Keratinocyte (primary cell): Measurements from ENCODE around the gene USP12. TPM values are rescaled to one million over a fixed set of nuclear protein-coding genes. Genes with fewer than 3 reads are reported as not detected.

ENCODE experiments used
- DNase-seq: peaks from one replicate; pipeline ENCODE4 v3.0.0-alpha.2; 2011; ENCODE audit warnings: low read depth, missing footprints, low spot score
- FAIRE-seq: peaks from 2 replicates; lab custom pipeline; 2011; peaks lifted over from hg19 to GRCh38; lab: Jason Lieb, UNC
- H2AFZ ChIP-seq: 2 replicates; pipeline ENCODE4 v1.6.0; 2012; ENCODE audit warnings: low read length, control low read depth, inconsistent platforms; ENCODE audit not compliant: control insufficient read depth
- H3K27ac ChIP-seq: 2 replicates; pipeline ENCODE4 v1.5.1; 2011; ENCODE audit warnings: low read length; ENCODE audit not compliant: control insufficient read depth, insufficient read depth
- H3K27me3 ChIP-seq: 3 replicates; pipeline ENCODE4 v1.6.0; 2011; ENCODE audit warnings: low read length; ENCODE audit not compliant: control insufficient read depth, insufficient read depth; ENCODE audit errors: extremely low read depth
- H3K36me3 ChIP-seq, 2 experiments: 2 replicates in 1 of 2; 3 replicates in 1 of 2; pipeline ENCODE4 v1.5.1; 2011; ENCODE audit warnings: low read length in 2 of 2, mild to moderate bottlenecking in 1 of 2; ENCODE audit not compliant: control insufficient read depth in 2 of 2, insufficient read depth in 2 of 2; ENCODE audit errors: extremely low read depth in 1 of 2
- H3K4me1 ChIP-seq: 3 replicates; pipeline ENCODE4 v1.5.1; 2011; ENCODE audit warnings: low read length; ENCODE audit not compliant: control insufficient read depth, insufficient read depth; ENCODE audit errors: extremely low read depth
- H3K4me2 ChIP-seq: 3 replicates; pipeline ENCODE4 v1.6.0; 2011; ENCODE audit warnings: low read depth, low read length; ENCODE audit not compliant: control insufficient read depth, insufficient read depth; ENCODE audit errors: extremely low read depth
- H3K4me3 ChIP-seq, 3 experiments: fragments of 200-600 bp in 1 of 3; sonication (generic) in 1 of 3; 2 replicates in 2 of 3; 3 replicates in 1 of 3; pipeline ENCODE4 v1.5.1; 2011 to 2016; ENCODE audit warnings: low read length in 3 of 3, mild to moderate bottlenecking in 3 of 3, control low read depth in 2 of 3, inconsistent platforms in 1 of 3, low read depth in 1 of 3, mixed read lengths in 1 of 3, mixed run types in 1 of 3, moderate library complexity in 1 of 3; ENCODE audit not compliant: control insufficient read depth in 2 of 3, insufficient read depth in 2 of 3; ENCODE audit errors: extremely low read depth in 1 of 3
- H3K79me2 ChIP-seq: 2 replicates; pipeline ENCODE4 v1.6.0; 2012; ENCODE audit warnings: low read length; ENCODE audit not compliant: control insufficient read depth, insufficient read depth
- H3K9ac ChIP-seq: 3 replicates; pipeline ENCODE4 v1.6.0; 2011; ENCODE audit warnings: low read length; ENCODE audit not compliant: control insufficient read depth, insufficient read depth; ENCODE audit errors: extremely low read depth
- H3K9me1 ChIP-seq: 3 replicates; pipeline ENCODE4 v1.6.0; 2011; ENCODE audit warnings: low read length; ENCODE audit not compliant: control insufficient read depth, insufficient read depth; ENCODE audit errors: extremely low read depth
- H3K9me3 ChIP-seq: 2 replicates; pipeline ENCODE4 v1.5.1; 2012; ENCODE audit warnings: low read depth, low read length; ENCODE audit not compliant: control insufficient read depth
- H4K20me1 ChIP-seq: 3 replicates; pipeline ENCODE4 v1.6.0; 2011; ENCODE audit warnings: low read length; ENCODE audit not compliant: control insufficient read depth, insufficient read depth; ENCODE audit errors: extremely low read depth
- CTCF ChIP-seq, 3 experiments: IDR thresholded peaks in 1 of 3; conservative IDR thresholded peaks in 1 of 3; optimal IDR thresholded peaks in 1 of 3; 2 replicates in 2 of 3; 3 replicates in 1 of 3; pipeline versions ENCODE3 to v1.5.1; 2011; ENCODE audit warnings: low read length in 3 of 3, mild to moderate bottlenecking in 3 of 3, moderate library complexity in 2 of 3, control low read depth in 1 of 3, inconsistent platforms in 1 of 3; ENCODE audit not compliant: insufficient read depth in 2 of 3; ENCODE audit errors: extremely low read depth in 1 of 3
- EZH2 ChIP-seq: IDR thresholded peaks from one replicate; pipeline ENCODE4 v1.6.1; 2012; ENCODE audit warnings: inconsistent platforms, mild to moderate bottlenecking, low read length, moderate library complexity
- dilution Hi-C: fragments of 300-500 bp; cut with MboI; formaldehyde crosslinking; loops from one replicate; pipeline ENCODE4 v1.7.0; 2020; ENCODE audit warnings: low sequenced_read_pairs; ENCODE audit not compliant: extremely low pct_ligation_motif_present
- polyA plus RNA-seq, 5 experiments: library from polyadenylated mRNA; depleted of rRNA in 3 of 5; stranded (reverse) in 3 of 5; stranded (forward) in 1 of 5; unstranded in 1 of 5; fragments of >200 nt; gene quantifications; 1 replicate in 1 of 5; 2 replicates in 3 of 5; 3 replicates in 1 of 5; pipeline versions ENCODE4 v1.2.1 to v1.2.3, GENCODE V29; 2011 to 2012; ENCODE audit warnings: missing spikeins in 2 of 5, low read depth in 1 of 5, low replicate concordance in 1 of 5

Gene USP12
- polyA plus RNA-seq, 1 donor (not counting 4 experiments of a cell fraction or from before 2014, with no cell fraction given): 20.7 TPM

- Histone ChIP-seq H3K9ac (no peak overlapping the region), H3K9me1 (no peaks in the 10 kb centered on the region), H3K4me1 (peaks cover 24% of the 10 kb centered on the region), H3K36me3 (peaks cover 0 to 6% of the 10 kb centered on the region in 2 experiments), H3K27ac (peak overlapping the region; percentile 63), H3K4me2 (peak overlapping the region; percentile 28), H3K4me3 (no peak overlapping the region), H2AFZ (no peak overlapping the region), H3K27me3 (no peaks in the 10 kb centered on the region), H3K9me3 (peaks cover 2% of the 10 kb centered on the region), H4K20me1 (peaks cover 2% of the 10 kb centered on the region), H3K79me2 (peaks cover 81% of the 10 kb centered on the region)
- no peak for DNase-seq
- dilution Hi-C loops: no loop called here
- FAIRE-seq: no peak
- TF ChIP-seq CTCF (optimal IDR thresholded peaks at IDR 0.05 in 1 of 3, IDR thresholded peaks at IDR 0.05 in 1 of 3, conservative IDR thresholded peaks at IDR 0.05 in 1 of 3; ENCODE audit: extremely low read depth in 1 of 3, insufficient read depth in 2 of 3, low read length in 3 of 3): no peak
- TF ChIP-seq EZH2: no peak
Observed at GRCh38 chr13:27131906-27132305, 39.7 kb downstream of the USP12 start.

GRCh38 chr13:27130979-27131623 lies 40.5 kb downstream of the USP12 start:
- H3K27me3 ChIP-seq: no peaks in the 10 kb centered on the region
- peaks cover 2% of the 10 kb centered on the region for H4K20me1 ChIP-seq
- no peaks in the 10 kb centered on the region for H3K9me1 ChIP-seq
- H3K9ac ChIP-seq: no peak overlapping the region
- H3K4me3 ChIP-seq: no peak overlapping the region
- peak overlapping the region; percentile 63 for H3K27ac ChIP-seq
- peak overlapping the region; percentile 28 for H3K4me2 ChIP-seq
- dilution Hi-C loops: no loop called here
- H3K9me3 ChIP-seq: peaks cover 2% of the 10 kb centered on the region
- H3K79me2 ChIP-seq: peaks cover 82% of the 10 kb centered on the region
- FAIRE-seq (peak; percentile 86), DNase-seq (peak; percentile 81)
- peaks cover 32% of the 10 kb centered on the region for H3K4me1 ChIP-seq
- peaks cover 0 to 6% of the 10 kb centered on the region in 2 experiments for H3K36me3 ChIP-seq
- TF ChIP-seq EZH2 (no peak), CTCF (optimal IDR thresholded peaks at IDR 0.05 in 1 of 3, IDR thresholded peaks at IDR 0.05 in 1 of 3, conservative IDR thresholded peaks at IDR 0.05 in 1 of 3; ENCODE audit: extremely low read depth in 1 of 3, insufficient read depth in 2 of 3, low read length in 3 of 3) (no peak)
- H2AFZ ChIP-seq: no peak overlapping the region
